NCI-H526 (cell line): ENCODE measurements around the gene SLC7A7.
"Not testable (repeated sequence)": the region's sequence is repeated elsewhere in the genome, so short reads cannot be mapped to it uniquely, and the experiment has no call there.

ENCODE experiments used
- DNase-seq, 2 experiments: peaks; one replicate each; lab custom pipeline; 2025; lab: John Stamatoyannopoulos, UW

SLC7A7 gene

DNA sequence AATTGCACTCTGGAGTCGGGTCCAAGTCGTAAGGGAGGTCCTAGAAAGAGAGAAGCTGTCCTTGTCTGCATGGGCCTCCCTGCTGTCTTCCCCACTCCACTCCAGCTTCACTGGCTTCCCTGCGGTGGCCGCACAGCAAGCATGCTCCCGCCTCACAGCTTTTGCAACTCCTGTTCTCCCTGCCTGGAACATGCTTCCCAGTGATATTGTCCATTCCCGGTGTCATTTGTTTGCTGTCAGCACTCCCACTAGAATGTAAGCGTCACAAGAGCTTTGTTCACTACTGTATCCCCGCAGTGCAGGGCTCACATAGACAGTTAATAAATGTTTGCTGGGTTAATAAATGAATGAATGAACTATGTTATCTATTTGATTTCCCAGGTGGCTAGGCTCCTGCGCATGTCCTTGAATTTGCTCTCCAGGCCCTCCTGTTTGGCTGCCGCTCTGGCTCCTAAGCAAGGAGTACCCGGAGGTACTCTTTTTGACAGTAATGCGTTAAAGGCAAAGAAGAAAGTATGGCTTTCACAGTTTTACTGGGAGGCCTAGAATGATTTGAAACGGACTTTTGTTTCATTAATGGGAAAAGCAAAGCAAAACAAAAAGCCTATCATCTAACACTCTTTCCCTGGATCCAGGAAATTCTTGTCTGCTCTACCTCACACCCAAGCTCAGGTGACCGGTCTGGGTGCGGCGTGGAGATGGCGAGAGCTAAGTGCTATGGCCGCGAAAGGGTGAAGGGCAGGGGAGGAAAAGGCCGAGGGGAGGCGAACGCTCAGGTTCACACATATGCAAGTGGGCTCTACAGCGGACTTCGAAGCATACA is 6.2 kb upstream of the SLC7A7 start:
- peak in 1 of 2 experiments; percentile 25 for DNase-seq

- no peak for DNase-seq
These were observed 5.5 kb upstream of the SLC7A7 start for GRCh38 chr14:22820731-22821130.

- DNase-seq = no peak
These were observed 4.1 kb upstream of the SLC7A7 start for GRCh38 chr14:22819151-22819988.

- DNase-seq = no peak
These were observed 862 bp downstream of the SLC7A7 start for GRCh38 chr14:22814373-22814772.

GRCh38 chr14:22813145-22813544 is 2.1 kb downstream of the SLC7A7 start:
- DNase-seq = no peak

DNA sequence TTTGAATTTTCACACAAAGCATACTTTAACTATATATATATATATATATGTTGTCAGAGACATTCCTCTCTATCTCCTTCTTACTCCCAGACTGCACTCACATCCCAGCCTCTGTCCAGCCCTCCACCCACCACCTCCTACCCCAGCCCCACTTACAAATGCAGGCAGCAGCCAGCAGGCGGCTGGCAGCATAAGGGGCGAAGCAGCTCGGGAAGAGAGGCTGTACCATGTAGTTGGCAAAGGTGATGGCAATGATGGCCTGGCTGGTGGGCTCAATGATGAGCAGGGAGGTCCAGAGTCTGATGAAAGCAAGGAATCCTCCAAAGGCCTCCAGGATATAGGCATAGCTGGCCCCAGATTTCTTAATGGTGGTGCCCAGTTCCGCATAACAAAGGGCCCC is 2.5 kb downstream of the SLC7A7 start:
- peak in 1 of 2 experiments; percentile 24 for DNase-seq

GRCh38 chr14:22811722-22812121 is 3.5 kb downstream of the SLC7A7 start:
- no peak for DNase-seq

DNA sequence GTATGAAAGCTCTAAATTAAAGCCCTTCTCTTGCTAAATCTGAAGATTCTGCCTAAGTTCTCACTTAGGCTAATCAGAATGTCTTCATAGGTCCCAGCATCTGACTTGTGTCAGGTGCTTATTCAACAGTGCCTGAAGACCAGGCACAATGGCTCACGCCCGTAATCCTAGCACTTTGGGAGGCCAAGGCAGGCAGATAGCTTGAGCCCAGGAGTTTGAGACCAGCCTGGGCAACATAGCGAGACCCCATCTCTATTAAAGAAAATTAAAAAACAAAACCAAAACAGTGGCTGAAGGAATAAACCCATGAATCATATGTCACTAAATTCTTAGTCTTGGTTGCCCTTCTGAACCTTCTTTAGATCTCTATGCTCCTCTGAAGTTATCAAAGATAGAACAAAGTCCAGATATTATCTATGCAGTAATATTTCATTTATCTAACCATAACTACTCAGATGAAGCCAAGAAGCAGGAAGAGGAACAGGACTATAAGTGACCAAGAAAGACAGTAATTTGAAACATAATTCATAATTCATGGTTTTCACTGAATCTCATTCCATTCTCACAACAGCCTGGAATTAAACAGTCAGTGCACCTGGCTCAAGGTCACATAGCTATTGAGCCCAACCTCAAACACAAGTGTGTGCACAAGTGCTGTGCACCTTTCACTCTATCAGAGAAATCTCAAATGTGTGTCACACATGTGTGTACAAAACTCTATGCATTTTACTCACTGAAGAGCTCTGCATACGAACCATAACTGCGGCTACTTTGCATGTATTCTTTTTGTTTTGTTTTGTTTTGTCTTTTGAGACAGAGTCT is 6.6 kb downstream of the SLC7A7 start:
- no peak for DNase-seq

DNA sequence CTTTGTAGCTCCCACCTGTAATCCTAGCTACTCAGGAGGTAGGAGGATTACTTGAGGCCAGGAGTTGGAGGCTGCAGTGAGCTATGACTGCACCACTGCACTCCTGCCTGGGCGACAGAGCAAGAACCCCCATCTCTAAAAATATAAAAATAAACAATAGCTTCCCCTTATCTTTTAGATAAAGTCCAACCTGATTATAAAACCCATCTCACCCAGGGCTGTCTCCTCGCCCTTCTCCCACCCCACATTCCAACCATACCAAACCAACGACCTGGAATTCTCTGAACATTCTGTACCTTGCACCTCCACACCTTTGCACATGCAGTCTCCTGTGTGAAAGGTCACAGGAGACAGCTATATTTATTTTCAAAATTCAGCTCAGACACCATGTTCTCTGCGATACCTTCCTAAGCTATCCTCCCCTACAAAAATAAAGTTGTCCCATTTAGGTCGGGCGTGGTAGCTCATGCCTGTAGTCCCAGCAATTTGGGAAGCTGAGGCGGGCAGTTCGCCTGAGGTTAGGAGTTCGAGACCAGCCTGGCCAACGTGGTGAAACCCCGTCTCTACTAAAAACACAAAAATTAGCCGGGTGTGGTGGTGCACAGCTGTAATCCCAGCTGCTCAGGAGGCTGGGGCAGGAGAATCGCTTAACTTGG is 7.7 kb downstream of the SLC7A7 start:
- DNase-seq = no peak

- DNase-seq = not testable (repeated sequence)
These were observed 10.0 kb downstream of the SLC7A7 start for GRCh38 chr14:22805235-22805634.

- no peak for DNase-seq
These were observed 11.6 kb downstream of the SLC7A7 start for GRCh38 chr14:22803687-22803974.

- DNase-seq = no peak
These were observed 12.2 kb downstream of the SLC7A7 start for GRCh38 chr14:22802860-22803686.

DNA sequence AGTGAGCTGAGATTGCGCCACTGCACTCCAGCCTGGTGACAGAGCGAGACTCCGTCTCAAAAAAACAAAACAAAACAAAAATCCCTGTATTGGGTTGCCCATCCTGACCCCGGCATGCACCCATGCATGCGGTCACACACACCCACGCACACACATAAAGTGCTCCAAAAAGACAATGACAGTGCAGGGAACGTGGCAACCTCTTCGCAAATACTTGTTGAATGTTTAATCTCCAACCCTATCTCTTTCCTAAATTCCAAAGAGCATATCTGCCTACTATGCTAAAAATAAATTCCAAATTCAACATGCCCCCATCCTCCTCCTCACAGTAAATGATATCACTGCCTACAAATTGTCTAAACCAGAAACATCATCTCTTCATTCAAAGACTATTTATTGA is 13.5 kb downstream of the SLC7A7 start:
- no peak for DNase-seq

GRCh38 chr14:22800346-22800745 is 14.9 kb downstream of the SLC7A7 start:
- no peak for DNase-seq

- DNase-seq = no peak
These were observed 16.7 kb downstream of the SLC7A7 start for GRCh38 chr14:22798528-22798927.

DNA sequence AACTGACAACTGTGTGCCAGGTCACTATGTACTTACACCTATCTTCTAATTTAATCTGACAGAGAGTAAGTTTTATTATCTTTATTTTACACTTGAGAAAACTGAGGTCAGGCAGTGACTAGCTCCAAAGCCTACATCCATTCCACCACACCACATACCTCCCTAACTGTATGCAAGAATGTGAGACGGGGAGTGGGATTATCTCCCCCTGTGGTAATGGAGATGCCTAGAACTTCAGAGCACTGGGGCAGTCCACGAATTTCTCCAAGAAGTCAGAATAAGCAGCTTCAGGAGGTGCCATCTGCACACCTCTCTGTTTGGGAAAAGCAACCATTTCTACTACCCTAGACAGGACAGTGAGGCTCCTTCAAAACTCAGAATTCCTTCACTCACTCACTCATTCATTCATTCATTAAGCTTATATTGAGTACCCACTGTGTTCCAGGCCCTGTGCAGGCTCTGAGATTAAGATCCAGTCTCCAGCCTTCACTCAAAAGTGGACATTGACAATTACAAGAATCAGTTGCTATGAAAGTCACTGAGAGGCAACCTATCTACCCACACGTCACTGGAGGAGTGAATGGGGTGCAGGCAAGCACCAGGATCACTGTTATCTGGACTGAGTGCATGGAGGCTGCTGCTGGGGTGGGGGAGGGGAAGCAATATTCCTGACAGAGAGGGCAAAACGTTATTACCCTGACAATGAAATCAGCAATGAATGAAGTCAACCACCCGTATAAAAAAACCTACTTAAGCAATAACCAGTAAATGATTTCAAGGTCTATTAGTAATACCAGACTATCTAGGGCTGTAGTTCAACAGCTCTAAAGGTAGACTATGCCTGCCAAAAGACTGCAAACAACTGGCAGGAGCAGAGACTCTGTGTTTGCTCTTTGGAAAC is 18.0 kb downstream of the SLC7A7 start:
- DNase-seq = no peak

DNA sequence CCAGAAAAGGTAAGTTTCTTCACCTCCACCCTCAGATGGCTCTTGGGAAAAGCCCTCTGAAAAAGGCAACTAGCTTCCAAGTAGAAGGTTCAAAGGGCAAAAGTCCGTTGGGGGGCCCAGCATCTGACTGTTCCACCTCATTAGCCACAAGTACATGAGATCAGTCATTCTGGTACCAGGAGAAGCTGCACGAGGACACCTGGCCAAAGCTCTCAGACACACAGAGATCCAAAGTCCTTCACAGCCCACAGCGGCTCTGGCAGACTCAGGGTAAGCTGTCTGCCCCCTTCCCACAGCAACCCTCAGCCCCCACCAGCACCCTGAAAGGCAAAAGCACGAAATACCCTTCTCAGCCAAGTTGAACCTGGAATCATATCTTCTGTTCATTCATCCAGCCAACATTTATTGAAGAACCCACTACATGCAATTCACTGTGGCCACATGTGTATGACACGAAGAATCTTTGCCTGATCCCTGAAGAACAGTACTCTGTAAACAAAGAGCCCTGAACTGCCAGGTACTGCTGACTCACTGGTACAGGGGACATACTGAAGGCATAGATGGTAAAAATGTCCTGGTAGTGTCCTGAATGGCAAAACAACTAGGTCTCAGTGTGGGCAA is 19.0 kb downstream of the SLC7A7 start:
- DNase-seq = peak in 1 of 2 experiments; percentile 3

GRCh38 chr14:22794551-22794951 is 20.7 kb downstream of the SLC7A7 start:
- DNase-seq = no peak

DNA sequence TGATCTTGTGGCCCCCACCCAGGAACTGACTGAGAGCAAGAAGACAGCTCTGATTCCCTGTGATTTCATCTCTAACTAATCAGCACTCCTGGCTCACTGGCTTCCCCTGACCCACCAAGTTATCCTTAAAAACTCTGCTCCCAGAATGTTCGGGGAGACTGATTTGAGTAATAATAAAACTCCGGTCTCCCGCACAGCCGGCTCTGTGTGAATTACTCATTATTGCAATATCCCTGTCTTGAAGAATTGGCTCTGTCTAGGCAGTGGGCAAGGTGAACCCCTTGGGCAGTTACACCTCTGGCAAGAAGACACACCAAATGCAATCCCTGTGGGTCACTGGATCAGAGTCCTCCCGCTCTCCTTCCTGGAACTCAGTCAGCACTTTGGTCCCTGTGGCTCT is 21.3 kb downstream of the SLC7A7 start:
- DNase-seq = no peak

GRCh38 chr14:22793550-22793949 is 21.7 kb downstream of the SLC7A7 start:
- DNase-seq = not testable (repeated sequence)
